Uterus (tissue), 2 donors: ENCODE results near the gene FBLN5.

ENCODE experiments used
- CTCF ChIP-seq, 4 experiments: fragments of 200-600 bp in 2 of 4; fragments of 450-650 bp in 2 of 4; sonication (generic) in 2 of 4; IDR thresholded peaks; one replicate each; pipeline ENCODE4 v1.5.1; 2016 to 2019; ENCODE audit warnings: antibody characterized with exemption in 4 of 4, mild to moderate bottlenecking in 2 of 4, moderate library complexity in 1 of 4
- POLR2A ChIP-seq, 2 donors: fragments of 450-650 bp; IDR thresholded peaks; one replicate each; pipeline ENCODE4 v1.6.1; 2016; ENCODE audit warnings: antibody characterized with exemption in 2 of 2, mild to moderate bottlenecking in 1 of 2, moderate library complexity in 1 of 2

GRCh38 chr14:91835920-91836843 is 111.3 kb downstream of the FBLN5 start:
- TF ChIP-seq CTCF (IDR thresholded peaks at IDR 0.05) (no peak), POLR2A (IDR thresholded peaks at IDR 0.05) (peak in 1 of 2 donors; percentile 67)
